Activated CD8-positive, alpha-beta memory T cell treated with anti-CD3 and anti-CD28 coated beads for 36 hours (primary cell): Measurements from ENCODE around the gene THAP4. TPM values are rescaled to one million over a fixed set of nuclear protein-coding genes. Genes with fewer than 3 reads are reported as not detected.
"Not testable (repeated sequence)": the region's sequence is repeated elsewhere in the genome, so short reads cannot be mapped to it uniquely, and the experiment has no call there.

Experiments
- CTCF ChIA-PET: fragments of 350-600 bp; sonication (Branson Sonifier 250); formaldehyde crosslinking; loops from one replicate; lab custom pipeline; 2021; ENCODE audit warnings: antibody characterized with exemption; lab: Charles Lee
- POLR2A ChIA-PET: fragments of 350-600 bp; sonication (Branson Sonifier 250); formaldehyde crosslinking; loops from one replicate; lab custom pipeline; 2021; ENCODE audit warnings: antibody characterized with exemption; lab: Charles Lee
- total RNA-seq, 2 experiments: library from RNA; stranded (reverse); gene quantifications; one replicate each; pipeline ENCODE4 v1.2.3, GENCODE V29; 2021

Gene THAP4
- total RNA-seq, 2 experiments from 2014 or later, result 57.3 to 57.7 TPM

GRCh38 chr2:241572915-241573651, 63.9 kb downstream of the THAP4 start:
- CTCF ChIA-PET, POLR2A ChIA-PET: not testable (repeated sequence)

- POLR2A ChIA-PET, result no interaction called here
- CTCF ChIA-PET, result no interaction called here
Measured at GRCh38 chr2:241571821-241572620, 64.9 kb downstream of the THAP4 start.

- POLR2A ChIA-PET, result no interaction called here
- CTCF ChIA-PET, result no interaction called here
Measured at GRCh38 chr2:241570961-241571581, 65.9 kb downstream of the THAP4 start.

- CTCF ChIA-PET, result no interaction called here
- POLR2A ChIA-PET, result no interaction called here
Measured at GRCh38 chr2:241569831-241570281, 67.1 kb downstream of the THAP4 start.

DNA sequence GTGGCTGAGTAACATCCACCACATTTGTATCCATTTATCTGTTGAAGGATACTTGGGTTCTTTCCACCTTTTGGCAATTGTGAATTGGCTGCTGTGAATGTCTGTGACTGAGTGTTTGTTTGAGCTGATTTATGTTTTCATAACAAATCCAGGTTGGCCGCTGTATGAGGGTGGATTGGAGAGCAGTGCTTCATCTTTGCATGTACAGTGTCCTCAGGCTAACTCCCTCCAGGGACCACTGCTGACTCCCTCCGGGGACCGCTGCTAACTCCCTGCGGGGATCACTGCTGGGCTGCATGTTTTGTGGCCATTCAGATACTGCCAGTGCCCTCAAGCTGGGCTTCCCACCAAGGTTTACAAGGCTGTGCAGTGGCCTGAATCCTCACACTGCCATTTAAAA, 68.2 kb downstream of the THAP4 start:
- POLR2A ChIA-PET, result no interaction called here
- CTCF ChIA-PET, result no interaction called here

- CTCF ChIA-PET, result no interaction called here
- POLR2A ChIA-PET, result no interaction called here
Measured at GRCh38 chr2:241567776-241568175, 69.2 kb downstream of the THAP4 start.

- CTCF ChIA-PET, result not testable (repeated sequence)
Measured at GRCh38 chr2:241567266-241567665, 69.7 kb downstream of the THAP4 start.

GRCh38 chr2:241566468-241566867, 70.5 kb downstream of the THAP4 start:
- ChIA-PET CTCF (no interaction called here), POLR2A (no interaction called here)

More at GRCh38 chr2:241567266-241567665, 69.7 kb downstream of the THAP4 start:
- POLR2A ChIA-PET, result not testable (repeated sequence)

DNA sequence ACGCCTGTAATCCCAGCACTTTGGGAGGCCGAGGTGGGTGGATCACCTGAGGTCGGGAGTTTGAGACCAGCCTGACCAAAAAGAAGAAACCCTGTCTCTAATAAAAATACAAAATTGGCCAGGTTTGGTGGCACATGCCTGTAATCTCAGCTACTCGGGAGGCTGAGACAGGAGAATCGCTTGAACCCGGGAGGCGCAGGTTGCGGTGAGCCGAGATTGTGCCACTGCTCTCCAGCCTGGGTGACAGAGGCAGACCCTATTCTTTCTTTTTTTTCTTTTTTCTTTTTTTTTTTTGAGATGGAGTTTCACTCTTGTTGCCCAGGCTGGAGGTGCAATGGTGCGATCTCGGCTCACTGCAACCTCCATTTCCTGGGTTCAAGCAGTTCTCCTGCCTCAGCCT, 70.9 kb downstream of the THAP4 start:
- POLR2A ChIA-PET, CTCF ChIA-PET: not testable (repeated sequence)

DNA sequence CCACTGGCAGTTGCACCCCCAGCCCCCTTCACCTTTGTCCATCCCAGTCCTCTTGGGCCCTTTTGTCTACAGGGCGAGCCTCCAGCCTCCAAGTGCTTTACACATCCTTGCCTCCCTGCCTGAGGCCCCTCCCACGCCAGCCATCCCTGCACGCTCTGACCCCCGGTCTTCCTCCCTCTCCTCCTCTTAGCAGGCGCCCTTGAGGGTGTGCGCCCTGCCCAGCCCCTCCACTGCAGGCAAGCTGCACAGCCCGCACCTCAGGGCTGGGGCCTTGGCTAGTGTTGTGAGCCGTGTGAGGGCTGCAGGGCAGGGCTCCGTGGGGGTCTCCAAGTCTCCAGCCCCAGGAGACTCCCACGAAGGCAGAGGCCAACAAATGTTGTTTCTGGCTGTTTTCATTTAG, 71.5 kb downstream of the THAP4 start:
- ChIA-PET CTCF (interaction anchor here (0.6 kb wide), 1 partner anchor 152 kb away, joined by 4 read pairs; no protein-coding TSS in a partner anchor), POLR2A (no interaction called here)

- ChIA-PET CTCF (interaction anchor here (0.6 kb wide), 1 partner anchor 151 kb away, joined by 4 read pairs; no protein-coding TSS in a partner anchor), POLR2A (no interaction called here)
Measured at GRCh38 chr2:241564596-241565410, 72.2 kb downstream of the THAP4 start.

DNA sequence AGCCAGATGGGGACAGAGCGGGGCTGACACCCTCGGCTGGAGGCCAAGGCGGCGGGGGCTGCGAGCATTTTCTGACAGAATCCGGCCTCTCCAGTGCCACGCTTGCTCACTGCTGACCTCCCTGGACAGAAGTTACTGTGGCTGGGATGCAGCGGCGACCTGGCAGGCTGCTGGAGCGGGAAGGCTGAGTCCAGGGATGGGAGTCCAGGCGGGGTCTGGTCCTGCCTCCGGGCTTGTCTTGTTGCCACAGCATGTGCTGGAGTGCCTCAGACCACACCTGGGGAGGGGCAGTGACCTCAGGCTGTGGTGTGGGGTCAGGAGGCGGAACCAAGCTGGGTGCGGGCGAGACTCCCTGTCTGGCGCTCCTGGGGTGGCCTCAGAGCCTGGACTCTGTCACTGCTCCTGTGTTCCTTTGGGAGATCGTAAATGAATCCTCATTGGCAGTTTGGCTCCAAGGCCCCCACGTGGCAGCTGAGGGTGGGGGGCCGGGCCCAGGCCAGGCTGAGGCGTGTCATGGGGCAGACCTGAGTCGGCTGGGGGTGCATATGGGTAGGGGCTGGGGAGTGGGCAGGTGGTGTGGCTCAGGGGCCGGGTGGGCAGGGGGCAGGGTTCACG, 72.9 kb downstream of the THAP4 start:
- ChIA-PET POLR2A (no interaction called here), CTCF (no interaction called here)

DNA sequence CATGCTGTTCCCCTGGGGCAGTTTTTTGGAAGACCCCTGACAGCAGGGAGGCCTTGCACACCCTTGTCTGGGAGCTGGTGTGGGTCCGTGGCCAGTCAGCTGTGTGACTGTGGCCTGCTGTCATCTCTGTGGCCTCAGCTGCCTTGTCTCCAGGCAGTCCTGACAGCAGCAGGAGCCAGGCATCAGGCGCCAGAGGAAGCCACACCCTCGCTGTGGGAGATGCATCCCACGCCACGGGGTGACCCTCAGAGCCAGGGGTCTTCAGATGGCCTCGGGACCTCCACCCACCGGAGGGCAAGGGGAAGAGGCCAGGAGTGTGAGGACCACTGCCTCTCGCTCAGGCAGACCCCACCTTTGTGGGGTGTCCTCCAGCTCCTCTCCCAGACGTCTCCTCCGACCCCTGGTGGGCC, 73.4 kb downstream of the THAP4 start:
- ChIA-PET CTCF (no interaction called here), POLR2A (no interaction called here)

- POLR2A ChIA-PET, result interaction anchor here (0.6 kb wide), 1 partner anchor 13 kb away, joined by 3 read pairs; no protein-coding TSS in a partner anchor
- CTCF ChIA-PET, result no interaction called here
Measured at GRCh38 chr2:241563031-241563507, 73.9 kb downstream of the THAP4 start.

- ChIA-PET CTCF (no interaction called here), POLR2A (interaction anchor here (0.6 kb wide), 1 partner anchor 12 kb away, joined by 3 read pairs; no protein-coding TSS in a partner anchor)
Measured at GRCh38 chr2:241562269-241562891, 74.6 kb downstream of the THAP4 start.

GRCh38 chr2:241561832-241562231, 75.1 kb downstream of the THAP4 start:
- ChIA-PET CTCF (no interaction called here), POLR2A (no interaction called here)

DNA sequence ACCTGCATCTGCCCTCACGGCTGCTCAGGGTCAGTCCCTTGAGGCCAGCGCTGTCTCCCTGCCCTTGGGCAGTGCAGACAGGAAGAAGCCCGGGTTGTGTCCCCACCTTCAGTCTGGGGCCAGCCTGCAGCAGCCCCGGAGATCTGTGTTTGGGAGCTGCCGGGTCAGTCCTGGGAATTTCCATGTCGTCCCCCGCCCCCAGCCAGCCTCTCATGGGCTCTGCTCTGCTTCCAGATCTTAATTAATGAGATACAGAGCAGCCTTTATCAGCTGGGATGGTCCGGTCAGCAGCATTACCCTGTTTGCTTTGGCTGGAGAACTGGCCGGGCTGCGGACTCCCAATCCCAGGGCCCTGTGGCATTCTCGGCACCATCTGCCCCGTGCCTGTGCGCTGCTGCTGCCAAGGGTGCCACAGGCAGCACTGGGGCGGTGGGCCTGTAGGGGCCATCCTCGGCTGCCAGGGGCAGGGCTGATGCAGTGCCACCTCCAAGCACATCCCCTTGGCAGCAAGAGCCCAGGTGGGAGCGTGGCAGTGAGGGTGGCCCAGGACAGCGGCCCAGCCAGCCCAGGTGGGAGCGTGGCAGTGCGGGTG, 76.0 kb downstream of the THAP4 start:
- ChIA-PET POLR2A (no interaction called here), CTCF (no interaction called here)
